ENCODE results near the gene ADARB2. TPM values are rescaled to one million over a fixed set of nuclear protein-coding genes. Genes with fewer than 3 reads are reported as not detected.

ADARB2 gene
- total and polyA plus RNA-seq, 4 donors, result 0.22 to 1.3 (median 0.55) TPM

GRCh38 chr10:1419796-1420610 is 317.3 kb downstream of the ADARB2 start:
- Histone ChIP-seq H3K36me3 (ENCODE audit: control insufficient read depth in 4 of 4, insufficient read depth in 4 of 4, low read length in 4 of 4) (no peaks in the 10 kb centered on the region), H3K27ac (ENCODE audit: low read depth in 1 of 2, low read length in 1 of 2) (no peak overlapping the region), H3K9me3 (ENCODE audit: control insufficient read depth in 4 of 4, insufficient read depth in 3 of 4, low read length in 3 of 4) (peaks cover 0 to 4% (median 0%) of the 10 kb centered on the region in 4 donors), H3K9ac (ENCODE audit: insufficient read depth in 1 of 2, low read length in 2 of 2) (no peak overlapping the region), H3K27me3 (ENCODE audit: control insufficient read depth in 3 of 3, insufficient read depth in 3 of 3, low read length in 2 of 3) (peaks cover 0 to 20% (median 5%) of the 10 kb centered on the region in 3 donors), H3K4me1 (ENCODE audit: control insufficient read depth in 5 of 5, insufficient read depth in 5 of 5, low read length in 5 of 5) (peaks cover 0 to 14% (median 0%) of the 10 kb centered on the region in 5 donors), H3K4me3 (no peak overlapping the region)
- 58 to 84% methylated on average over 9 of the region's 9 CpGs for WGBS, 2 donors
- ATAC-seq (ENCODE audit: insufficient read depth, low FRiP score) (no peak), DNase-seq (peak in 1 of 3 donors; percentile 12)
- TF ChIP-seq CTCF (IDR thresholded peaks at IDR 0.05; ENCODE audit: control extremely low read depth, extremely low read depth), result no peak

- 90 to 91% methylated on average over 17 of the region's 17 CpGs for WGBS, 2 donors
- TF ChIP-seq CTCF (IDR thresholded peaks at IDR 0.05; ENCODE audit: control extremely low read depth, extremely low read depth), result no peak
- ATAC-seq (ENCODE audit: insufficient read depth, low FRiP score) (no peak), DNase-seq (peak in 1 of 3 donors; percentile 3)
- Histone ChIP-seq H3K36me3 (ENCODE audit: control insufficient read depth in 4 of 4, insufficient read depth in 4 of 4, low read length in 4 of 4) (no peaks in the 10 kb centered on the region), H3K27me3 (ENCODE audit: control insufficient read depth in 3 of 3, insufficient read depth in 3 of 3, low read length in 2 of 3) (peaks cover 0 to 20% (median 5%) of the 10 kb centered on the region in 3 donors), H3K9ac (ENCODE audit: insufficient read depth in 1 of 2, low read length in 2 of 2) (no peak overlapping the region), H3K4me1 (ENCODE audit: control insufficient read depth in 5 of 5, insufficient read depth in 5 of 5, low read length in 5 of 5) (peaks cover 0 to 14% (median 0%) of the 10 kb centered on the region in 5 donors), H3K9me3 (ENCODE audit: control insufficient read depth in 4 of 4, insufficient read depth in 3 of 4, low read length in 3 of 4) (peaks cover 0 to 4% (median 0%) of the 10 kb centered on the region in 4 donors), H3K27ac (ENCODE audit: low read depth in 1 of 2, low read length in 1 of 2) (no peak overlapping the region), H3K4me3 (no peak overlapping the region)
These were observed 319.2 kb downstream of the ADARB2 start for GRCh38 chr10:1418031-1418550.

GRCh38 chr10:1417574-1417973 is 319.8 kb downstream of the ADARB2 start:
- Histone ChIP-seq H3K9me3 (ENCODE audit: control insufficient read depth in 4 of 4, insufficient read depth in 3 of 4, low read length in 3 of 4) (peaks cover 0 to 4% (median 0%) of the 10 kb centered on the region in 4 donors), H3K36me3 (ENCODE audit: control insufficient read depth in 4 of 4, insufficient read depth in 4 of 4, low read length in 4 of 4) (no peaks in the 10 kb centered on the region), H3K4me3 (no peak overlapping the region), H3K9ac (ENCODE audit: insufficient read depth in 1 of 2, low read length in 2 of 2) (no peak overlapping the region), H3K27ac (ENCODE audit: low read depth in 1 of 2, low read length in 1 of 2) (no peak overlapping the region), H3K4me1 (ENCODE audit: control insufficient read depth in 5 of 5, insufficient read depth in 5 of 5, low read length in 5 of 5) (peaks cover 0 to 14% (median 0%) of the 10 kb centered on the region in 5 donors), H3K27me3 (ENCODE audit: control insufficient read depth in 3 of 3, insufficient read depth in 3 of 3, low read length in 2 of 3) (peaks cover 0 to 20% (median 5%) of the 10 kb centered on the region in 3 donors)
- DNase-seq (no peak), ATAC-seq (ENCODE audit: insufficient read depth, low FRiP score) (no peak)
- TF ChIP-seq CTCF (IDR thresholded peaks at IDR 0.05; ENCODE audit: control extremely low read depth, extremely low read depth), result no peak
- WGBS, 2 donors, result 96 to 97% methylated on average over 10 of the region's 10 CpGs
